A673 (cell line): Measurements from ENCODE around the gene ST13. TPM values are rescaled to one million over a fixed set of nuclear protein-coding genes. Genes with fewer than 3 reads are reported as not detected.

Source experiments
- BruUV-seq: library from RNA; stranded (reverse); fragments of 400-500 nt; replicated peaks from 2 replicates; lab custom pipeline; 2021; lab: Mats Ljungman, UMichigan
- CTCF ChIA-PET: fragments of 300-600 bp; sonication (Branson Sonifier 250); formaldehyde crosslinking; loops from one replicate; lab custom pipeline; 2022; ENCODE audit warnings: antibody characterized with exemption; lab: Charles Lee
- POLR2A ChIA-PET: fragments of 300-600 bp; sonication (Branson Sonifier 250); formaldehyde crosslinking; loops from one replicate; lab custom pipeline; 2022; ENCODE audit warnings: antibody characterized with exemption; ENCODE audit not compliant: low non-redundant PET; lab: Charles Lee
- DNase-seq: peaks from one replicate; pipeline ENCODE4 v3.0.0-alpha.2; 2015; ENCODE audit warnings: low spot score
- H3K27ac ChIP-seq: fragments of 200-600 bp; sonication (generic); 2 replicates; pipeline ENCODE4 v1.5.1; 2016; ENCODE audit warnings: mixed run types, low read depth, mild to moderate bottlenecking, mixed read lengths, antibody characterized with exemption, low read length; ENCODE audit not compliant: poor library complexity, severe bottlenecking
- H3K27me3 ChIP-seq: fragments of 200-600 bp; sonication (generic); replicated peaks from 2 replicates; pipeline ENCODE4 v1.6.1; 2017; ENCODE audit warnings: mixed run types, low read depth, mild to moderate bottlenecking, mixed read lengths, antibody characterized with exemption, low read length; ENCODE audit not compliant: insufficient read depth, poor library complexity
- H3K36me3 ChIP-seq: fragments of 200-600 bp; sonication (generic); 2 replicates; pipeline ENCODE4 v1.6.1; 2016; ENCODE audit warnings: mixed run types, mild to moderate bottlenecking, mixed read lengths, antibody characterized with exemption, low read length; ENCODE audit not compliant: insufficient read depth, poor library complexity, severe bottlenecking
- H3K4me1 ChIP-seq: fragments of 200-600 bp; sonication (generic); 2 replicates; pipeline ENCODE4 v1.6.1; 2017; ENCODE audit warnings: mixed run types, mild to moderate bottlenecking, mixed read lengths, antibody characterized with exemption, low read length; ENCODE audit not compliant: insufficient read depth, poor library complexity, severe bottlenecking
- H3K4me3 ChIP-seq: fragments of 200-600 bp; sonication (generic); 2 replicates; pipeline ENCODE4 v1.5.1; 2016; ENCODE audit warnings: low read depth, mixed run types, mild to moderate bottlenecking, mixed read lengths, low read length; ENCODE audit not compliant: poor library complexity, severe bottlenecking
- H3K9me3 ChIP-seq: fragments of 200-600 bp; sonication (generic); 2 replicates; pipeline ENCODE4 v1.6.1; 2016; ENCODE audit warnings: mixed run types, low read depth, mild to moderate bottlenecking, mixed read lengths, antibody characterized with exemption, low read length; ENCODE audit not compliant: poor library complexity, severe bottlenecking
- EZH2 ChIP-seq: fragments of 200-600 bp; sonication (generic); IDR thresholded peaks from 2 replicates; pipeline ENCODE4 v1.6.1; 2017; ENCODE audit warnings: borderline replicate concordance, low read depth, mild to moderate bottlenecking, mixed read lengths, antibody characterized with exemption, low read length; ENCODE audit not compliant: poor library complexity, severe bottlenecking
- intact Hi-C: fragments of 100-400 bp; cut with micrococcal nuclease; formaldehyde crosslinking; loops from one replicate; pipeline ENCODE4 v1.10.0; 2022; ENCODE audit not compliant: unreplicated experiment
- total RNA-seq: library from RNA; stranded (reverse); gene quantifications from 2 replicates; pipeline ENCODE4 v1.2.3, GENCODE V29; 2021
- TF ChIP-seq, protein P1 (sequence below): fragments of 300-800, 200-600 bp; sonication (generic); conservative IDR thresholded peaks from 2 replicates; pipeline ENCODE4 v1.5.1; 2017; ENCODE audit warnings: low read depth, mild to moderate bottlenecking, antibody characterized with exemption, low read length, moderate library complexity, mixed read lengths

The ST13 gene
- total RNA-seq, 1 experiment from 2014 or later, result 337 TPM

DNA sequence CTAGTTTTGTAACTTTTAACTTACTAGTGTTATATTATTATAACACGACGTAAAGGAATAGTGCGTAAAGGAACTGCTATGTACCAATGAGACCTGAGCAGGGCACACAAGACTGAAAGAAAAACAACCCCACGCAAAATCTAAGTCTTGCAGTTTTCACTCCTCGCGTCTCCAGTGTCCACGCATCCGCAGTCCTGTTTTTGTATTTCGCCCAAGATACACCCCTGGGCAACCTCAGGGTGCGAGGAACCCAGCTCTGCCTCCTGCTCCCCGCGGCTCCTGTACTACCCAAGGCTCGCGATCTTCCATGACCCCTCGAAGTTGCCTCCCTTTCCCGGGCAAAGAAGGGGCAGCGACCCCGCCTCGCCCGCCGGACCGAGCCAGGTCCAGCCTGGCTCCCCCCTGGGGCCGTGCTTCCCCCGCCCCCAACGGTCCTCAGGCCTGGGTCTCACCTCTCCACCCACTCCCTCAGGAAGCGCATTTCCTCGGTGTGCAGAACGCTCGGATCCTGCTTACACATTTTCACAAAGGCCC lies 393 bp downstream of the ST13 start:
- Histone ChIP-seq H3K27ac (peak overlapping the region; percentile 98), H3K4me1 (peaks cover 20% of the 10 kb centered on the region), H3K9me3 (no peaks in the 10 kb centered on the region), H3K27me3 (no peaks in the 10 kb centered on the region), H3K36me3 (peaks cover 12% of the 10 kb centered on the region), H3K4me3 (peak overlapping the region; percentile 75)
- peak; percentile 43 for DNase-seq
- intact Hi-C loops, result loop anchor here (1.0 kb wide), 1 partner anchor 37 kb away; the partner anchor contains the start of gene SLC25A17
- ChIA-PET POLR2A (interaction anchor here (0.6 kb wide), 3 partner anchors 79 to 490 kb away, joined by 4 to 10 read pairs (median 7); no protein-coding TSS in a partner anchor), CTCF (interaction anchor here (0.6 kb wide), 2 partner anchors 272 to 318 kb away, joined by 4 to 5 read pairs; no protein-coding TSS in a partner anchor)
- TF ChIP-seq EZH2, result no peak
- TF ChIP-seq, protein P1, sequence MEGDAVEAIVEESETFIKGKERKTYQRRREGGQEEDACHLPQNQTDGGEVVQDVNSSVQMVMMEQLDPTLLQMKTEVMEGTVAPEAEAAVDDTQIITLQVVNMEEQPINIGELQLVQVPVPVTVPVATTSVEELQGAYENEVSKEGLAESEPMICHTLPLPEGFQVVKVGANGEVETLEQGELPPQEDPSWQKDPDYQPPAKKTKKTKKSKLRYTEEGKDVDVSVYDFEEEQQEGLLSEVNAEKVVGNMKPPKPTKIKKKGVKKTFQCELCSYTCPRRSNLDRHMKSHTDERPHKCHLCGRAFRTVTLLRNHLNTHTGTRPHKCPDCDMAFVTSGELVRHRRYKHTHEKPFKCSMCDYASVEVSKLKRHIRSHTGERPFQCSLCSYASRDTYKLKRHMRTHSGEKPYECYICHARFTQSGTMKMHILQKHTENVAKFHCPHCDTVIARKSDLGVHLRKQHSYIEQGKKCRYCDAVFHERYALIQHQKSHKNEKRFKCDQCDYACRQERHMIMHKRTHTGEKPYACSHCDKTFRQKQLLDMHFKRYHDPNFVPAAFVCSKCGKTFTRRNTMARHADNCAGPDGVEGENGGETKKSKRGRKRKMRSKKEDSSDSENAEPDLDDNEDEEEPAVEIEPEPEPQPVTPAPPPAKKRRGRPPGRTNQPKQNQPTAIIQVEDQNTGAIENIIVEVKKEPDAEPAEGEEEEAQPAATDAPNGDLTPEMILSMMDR, result no peak
- no TSS peak for BruUV-seq

DNA sequence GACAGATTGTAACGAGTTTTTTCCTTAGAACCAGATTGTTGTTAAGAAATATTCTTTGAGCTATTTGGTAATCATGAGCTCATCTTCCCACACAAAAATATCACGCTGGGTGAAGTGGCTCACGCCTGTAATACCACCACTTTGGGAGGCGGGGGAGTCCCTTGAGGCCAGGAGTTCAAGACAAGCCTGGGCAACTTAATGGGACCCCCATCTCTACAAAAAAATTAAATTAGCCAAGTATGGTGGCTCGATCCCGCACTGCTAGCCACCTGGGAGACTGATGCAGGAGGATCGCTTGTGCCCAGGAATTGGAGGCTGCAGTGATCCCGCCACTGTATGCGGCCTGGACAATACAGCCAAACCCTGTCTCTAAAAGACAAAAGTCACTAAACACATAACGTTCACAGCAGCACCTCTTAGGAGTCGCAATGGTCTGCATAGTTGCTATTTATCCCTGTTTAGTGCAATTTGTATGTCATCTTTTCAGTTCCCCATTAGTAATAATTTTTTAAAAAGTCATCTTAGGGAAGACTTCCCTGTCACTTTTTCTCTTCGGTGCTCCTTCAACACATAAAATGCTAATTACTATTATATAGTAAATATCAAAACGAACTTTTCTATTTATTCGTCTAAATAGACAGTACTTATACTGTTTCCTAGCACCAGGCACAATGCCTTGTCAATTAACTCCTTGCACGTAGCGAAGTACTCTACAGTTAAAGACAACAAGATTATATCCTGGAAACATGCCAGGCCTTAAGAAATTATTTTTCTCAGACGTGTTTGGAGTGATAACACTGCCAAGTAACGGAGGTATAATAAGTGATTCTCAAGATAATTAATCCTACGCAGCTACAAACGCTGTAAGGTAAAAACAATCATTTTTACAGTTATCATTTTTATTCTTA lies 1.1 kb downstream of the ST13 start:
- ChIA-PET CTCF (no interaction called here), POLR2A (interaction anchor here (0.7 kb wide), 1 partner anchor 1622 kb away, joined by 3 read pairs; no protein-coding TSS in a partner anchor)
- TF ChIP-seq EZH2, result no peak
- TF ChIP-seq, protein P1, result no peak
- BruUV-seq, result TSS peak; percentile 31
- no peaks in the 10 kb centered on the region for H3K9me3 ChIP-seq
- intact Hi-C loops, result no loop called here
- DNase-seq, result peak; percentile 51
- H3K27me3 ChIP-seq, result no peaks in the 10 kb centered on the region
- H3K36me3 ChIP-seq, result peaks cover 13% of the 10 kb centered on the region
- H3K4me1 ChIP-seq, result peaks cover 20% of the 10 kb centered on the region
- peak overlapping the region; percentile 75 for H3K4me3 ChIP-seq
- H3K27ac ChIP-seq, result peak overlapping the region; percentile 98

DNA sequence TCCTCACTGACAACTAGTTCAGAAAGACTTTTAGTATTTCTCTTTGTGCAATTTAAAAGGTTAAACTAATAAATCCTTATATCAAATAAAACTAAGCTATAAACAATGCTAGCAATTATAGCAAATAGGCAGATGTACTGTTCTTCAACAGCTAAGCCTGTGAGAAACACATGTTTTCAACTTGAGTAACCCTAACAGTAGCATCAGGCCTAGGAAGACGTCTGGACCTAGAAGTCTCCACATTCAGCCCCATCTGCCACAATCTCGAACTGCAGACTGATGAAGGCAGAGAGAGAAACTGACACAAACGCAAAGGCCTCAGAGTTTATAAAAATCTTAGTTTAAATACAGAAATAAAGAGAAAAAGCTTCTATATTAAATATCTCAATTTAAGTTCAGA lies 2.5 kb downstream of the ST13 start:
- intact Hi-C loops, result no loop called here
- Histone ChIP-seq H3K4me1 (peaks cover 20% of the 10 kb centered on the region), H3K9me3 (no peaks in the 10 kb centered on the region), H3K36me3 (peaks cover 19% of the 10 kb centered on the region), H3K4me3 (peak overlapping the region; percentile 75), H3K27me3 (no peaks in the 10 kb centered on the region), H3K27ac (peak overlapping the region; percentile 71)
- DNase-seq, result no peak
- POLR2A ChIA-PET, result no interaction called here
- no TSS peak for BruUV-seq
- TF ChIP-seq EZH2, result no peak
- TF ChIP-seq, protein P1, result no peak
- CTCF ChIA-PET, result no interaction called here
